ENCODE results near the gene PCYOX1L. TPM values are rescaled to one million over a fixed set of nuclear protein-coding genes. Genes with fewer than 3 reads are reported as not detected.

Gene PCYOX1L
- total and polyA plus RNA-seq, 2 experiments from 2014 or later: 6.7 to 14.7 TPM

DNA sequence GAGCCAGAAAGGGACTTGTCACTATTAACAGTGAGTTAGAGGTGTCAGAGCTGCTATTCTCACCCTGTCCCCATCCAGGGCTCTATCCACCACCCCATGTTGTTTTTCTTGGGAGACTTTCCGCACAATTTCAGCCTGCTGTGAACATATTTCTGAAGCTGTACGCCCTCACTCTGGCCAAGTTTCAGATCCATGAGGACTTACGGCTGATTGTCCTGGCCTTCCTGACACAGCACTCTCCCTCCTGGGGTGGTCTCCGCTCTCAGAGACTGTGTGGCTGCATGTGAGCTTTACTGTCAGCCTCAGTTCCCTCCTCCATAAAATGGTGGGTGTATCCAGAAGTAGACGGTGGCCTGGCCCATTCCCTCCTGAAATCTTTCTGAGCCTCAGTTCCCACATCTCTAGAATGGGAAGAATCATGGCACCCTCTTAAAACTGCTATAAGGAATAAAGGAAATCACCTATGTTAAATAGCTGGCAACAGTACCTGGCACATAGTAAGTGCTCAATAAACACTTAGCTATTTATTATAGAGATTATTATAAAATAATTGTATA, 22.1 kb downstream of the PCYOX1L start:
- H3K9me3 Mint-ChIP-seq: no peaks in the 10 kb centered on the region
- no peak overlapping the region for H2AFZ ChIP-seq
- H3K79me2 ChIP-seq (replicated peaks; ENCODE audit: insufficient read depth): no peaks in the 10 kb centered on the region
- no peaks in the 10 kb centered on the region for H4K20me1 ChIP-seq (replicated peaks; ENCODE audit: insufficient read depth)
- DNase-seq (ENCODE audit: low spot score) (no peak), ATAC-seq (no peak)
- H3F3A ChIP-seq (replicated peaks; ENCODE audit: low read depth): no peaks in the 10 kb centered on the region
- H3K4me1 Mint-ChIP-seq: peaks cover 16% of the 10 kb centered on the region
- no peaks in the 10 kb centered on the region; the same call in 2 of the 3 replicates for H3K36me3 Mint-ChIP-seq (ENCODE audit: low read depth)
- no peaks in the 10 kb centered on the region for H3K9me2 ChIP-seq (ENCODE audit: insufficient read depth)
- no peak overlapping the region for H3K4me3 ChIP-seq
- no peaks in the 10 kb centered on the region for H3K36me3 ChIP-seq (ENCODE audit: insufficient read depth)
- H3K27me3 Mint-ChIP-seq (ENCODE audit: insufficient read depth, low read depth, poor library complexity): peaks cover 4% of the 10 kb centered on the region
- no peaks in the 10 kb centered on the region for H3K4me1 ChIP-seq (ENCODE audit: insufficient read depth)
- H3K27ac Mint-ChIP-seq: no peak overlapping the region
- H3K27me3 ChIP-seq (ENCODE audit: insufficient read depth): no peaks in the 10 kb centered on the region
- no peak overlapping the region for H3K27ac ChIP-seq (ENCODE audit: low read depth)
- no peak overlapping the region for H3K4me2 ChIP-seq
- no peak overlapping the region for H3K4me3 Mint-ChIP-seq
- no peak for TF ChIP-seq NANOG (IDR thresholded peaks at IDR 0.05; ENCODE audit: borderline replicate concordance)
- TF ChIP-seq, protein P1, sequence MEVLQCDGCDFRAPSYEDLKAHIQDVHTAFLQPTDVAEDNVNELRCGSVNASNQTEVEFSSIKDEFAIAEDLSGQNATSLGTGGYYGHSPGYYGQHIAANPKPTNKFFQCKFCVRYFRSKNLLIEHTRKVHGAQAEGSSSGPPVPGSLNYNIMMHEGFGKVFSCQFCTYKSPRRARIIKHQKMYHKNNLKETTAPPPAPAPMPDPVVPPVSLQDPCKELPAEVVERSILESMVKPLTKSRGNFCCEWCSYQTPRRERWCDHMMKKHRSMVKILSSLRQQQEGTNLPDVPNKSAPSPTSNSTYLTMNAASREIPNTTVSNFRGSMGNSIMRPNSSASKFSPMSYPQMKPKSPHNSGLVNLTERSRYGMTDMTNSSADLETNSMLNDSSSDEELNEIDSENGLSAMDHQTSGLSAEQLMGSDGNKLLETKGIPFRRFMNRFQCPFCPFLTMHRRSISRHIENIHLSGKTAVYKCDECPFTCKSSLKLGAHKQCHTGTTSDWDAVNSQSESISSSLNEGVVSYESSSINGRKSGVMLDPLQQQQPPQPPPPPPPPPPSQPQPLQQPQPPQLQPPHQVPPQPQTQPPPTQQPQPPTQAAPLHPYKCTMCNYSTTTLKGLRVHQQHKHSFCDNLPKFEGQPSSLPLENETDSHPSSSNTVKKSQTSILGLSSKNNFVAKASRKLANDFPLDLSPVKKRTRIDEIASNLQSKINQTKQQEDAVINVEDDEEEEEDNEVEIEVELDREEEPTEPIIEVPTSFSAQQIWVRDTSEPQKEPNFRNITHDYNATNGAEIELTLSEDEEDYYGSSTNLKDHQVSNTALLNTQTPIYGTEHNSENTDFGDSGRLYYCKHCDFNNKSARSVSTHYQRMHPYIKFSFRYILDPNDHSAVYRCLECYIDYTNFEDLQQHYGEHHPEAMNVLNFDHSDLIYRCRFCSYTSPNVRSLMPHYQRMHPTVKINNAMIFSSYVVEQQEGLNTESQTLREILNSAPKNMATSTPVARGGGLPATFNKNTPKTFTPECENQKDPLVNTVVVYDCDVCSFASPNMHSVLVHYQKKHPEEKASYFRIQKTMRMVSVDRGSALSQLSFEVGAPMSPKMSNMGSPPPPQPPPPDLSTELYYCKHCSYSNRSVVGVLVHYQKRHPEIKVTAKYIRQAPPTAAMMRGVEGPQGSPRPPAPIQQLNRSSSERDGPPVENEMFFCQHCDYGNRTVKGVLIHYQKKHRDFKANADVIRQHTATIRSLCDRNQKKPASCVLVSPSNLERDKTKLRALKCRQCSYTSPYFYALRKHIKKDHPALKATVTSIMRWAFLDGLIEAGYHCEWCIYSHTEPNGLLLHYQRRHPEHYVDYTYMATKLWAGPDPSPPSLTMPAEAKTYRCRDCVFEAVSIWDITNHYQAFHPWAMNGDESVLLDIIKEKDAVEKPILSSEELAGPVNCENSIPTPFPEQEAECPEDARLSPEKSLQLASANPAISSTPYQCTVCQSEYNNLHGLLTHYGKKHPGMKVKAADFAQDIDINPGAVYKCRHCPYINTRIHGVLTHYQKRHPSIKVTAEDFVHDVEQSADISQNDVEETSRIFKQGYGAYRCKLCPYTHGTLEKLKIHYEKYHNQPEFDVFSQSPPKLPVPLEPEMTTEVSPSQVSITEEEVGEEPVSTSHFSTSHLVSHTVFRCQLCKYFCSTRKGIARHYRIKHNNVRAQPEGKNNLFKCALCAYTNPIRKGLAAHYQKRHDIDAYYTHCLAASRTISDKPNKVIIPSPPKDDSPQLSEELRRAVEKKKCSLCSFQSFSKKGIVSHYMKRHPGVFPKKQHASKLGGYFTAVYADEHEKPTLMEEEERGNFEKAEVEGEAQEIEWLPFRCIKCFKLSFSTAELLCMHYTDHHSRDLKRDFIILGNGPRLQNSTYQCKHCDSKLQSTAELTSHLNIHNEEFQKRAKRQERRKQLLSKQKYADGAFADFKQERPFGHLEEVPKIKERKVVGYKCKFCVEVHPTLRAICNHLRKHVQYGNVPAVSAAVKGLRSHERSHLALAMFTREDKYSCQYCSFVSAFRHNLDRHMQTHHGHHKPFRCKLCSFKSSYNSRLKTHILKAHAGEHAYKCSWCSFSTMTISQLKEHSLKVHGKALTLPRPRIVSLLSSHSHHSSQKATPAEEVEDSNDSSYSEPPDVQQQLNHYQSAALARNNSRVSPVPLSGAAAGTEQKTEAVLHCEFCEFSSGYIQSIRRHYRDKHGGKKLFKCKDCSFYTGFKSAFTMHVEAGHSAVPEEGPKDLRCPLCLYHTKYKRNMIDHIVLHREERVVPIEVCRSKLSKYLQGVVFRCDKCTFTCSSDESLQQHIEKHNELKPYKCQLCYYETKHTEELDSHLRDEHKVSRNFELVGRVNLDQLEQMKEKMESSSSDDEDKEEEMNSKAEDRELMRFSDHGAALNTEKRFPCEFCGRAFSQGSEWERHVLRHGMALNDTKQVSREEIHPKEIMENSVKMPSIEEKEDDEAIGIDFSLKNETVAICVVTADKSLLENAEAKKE (CRISPR knock-in tag; IDR thresholded peaks at IDR 0.05): no peak
- TF ChIP-seq JUNB (IDR thresholded peaks at IDR 0.05; ENCODE audit: unreplicated experiment): no peak
- TF ChIP-seq, protein P2, sequence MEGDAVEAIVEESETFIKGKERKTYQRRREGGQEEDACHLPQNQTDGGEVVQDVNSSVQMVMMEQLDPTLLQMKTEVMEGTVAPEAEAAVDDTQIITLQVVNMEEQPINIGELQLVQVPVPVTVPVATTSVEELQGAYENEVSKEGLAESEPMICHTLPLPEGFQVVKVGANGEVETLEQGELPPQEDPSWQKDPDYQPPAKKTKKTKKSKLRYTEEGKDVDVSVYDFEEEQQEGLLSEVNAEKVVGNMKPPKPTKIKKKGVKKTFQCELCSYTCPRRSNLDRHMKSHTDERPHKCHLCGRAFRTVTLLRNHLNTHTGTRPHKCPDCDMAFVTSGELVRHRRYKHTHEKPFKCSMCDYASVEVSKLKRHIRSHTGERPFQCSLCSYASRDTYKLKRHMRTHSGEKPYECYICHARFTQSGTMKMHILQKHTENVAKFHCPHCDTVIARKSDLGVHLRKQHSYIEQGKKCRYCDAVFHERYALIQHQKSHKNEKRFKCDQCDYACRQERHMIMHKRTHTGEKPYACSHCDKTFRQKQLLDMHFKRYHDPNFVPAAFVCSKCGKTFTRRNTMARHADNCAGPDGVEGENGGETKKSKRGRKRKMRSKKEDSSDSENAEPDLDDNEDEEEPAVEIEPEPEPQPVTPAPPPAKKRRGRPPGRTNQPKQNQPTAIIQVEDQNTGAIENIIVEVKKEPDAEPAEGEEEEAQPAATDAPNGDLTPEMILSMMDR (conservative IDR thresholded peaks at IDR 0.05; ENCODE audit: low read depth in 2 of 2): no peak
- TF ChIP-seq ZNF114 (CRISPR knock-in tag; IDR thresholded peaks at IDR 0.05): no peak
- TF ChIP-seq, protein P3, sequence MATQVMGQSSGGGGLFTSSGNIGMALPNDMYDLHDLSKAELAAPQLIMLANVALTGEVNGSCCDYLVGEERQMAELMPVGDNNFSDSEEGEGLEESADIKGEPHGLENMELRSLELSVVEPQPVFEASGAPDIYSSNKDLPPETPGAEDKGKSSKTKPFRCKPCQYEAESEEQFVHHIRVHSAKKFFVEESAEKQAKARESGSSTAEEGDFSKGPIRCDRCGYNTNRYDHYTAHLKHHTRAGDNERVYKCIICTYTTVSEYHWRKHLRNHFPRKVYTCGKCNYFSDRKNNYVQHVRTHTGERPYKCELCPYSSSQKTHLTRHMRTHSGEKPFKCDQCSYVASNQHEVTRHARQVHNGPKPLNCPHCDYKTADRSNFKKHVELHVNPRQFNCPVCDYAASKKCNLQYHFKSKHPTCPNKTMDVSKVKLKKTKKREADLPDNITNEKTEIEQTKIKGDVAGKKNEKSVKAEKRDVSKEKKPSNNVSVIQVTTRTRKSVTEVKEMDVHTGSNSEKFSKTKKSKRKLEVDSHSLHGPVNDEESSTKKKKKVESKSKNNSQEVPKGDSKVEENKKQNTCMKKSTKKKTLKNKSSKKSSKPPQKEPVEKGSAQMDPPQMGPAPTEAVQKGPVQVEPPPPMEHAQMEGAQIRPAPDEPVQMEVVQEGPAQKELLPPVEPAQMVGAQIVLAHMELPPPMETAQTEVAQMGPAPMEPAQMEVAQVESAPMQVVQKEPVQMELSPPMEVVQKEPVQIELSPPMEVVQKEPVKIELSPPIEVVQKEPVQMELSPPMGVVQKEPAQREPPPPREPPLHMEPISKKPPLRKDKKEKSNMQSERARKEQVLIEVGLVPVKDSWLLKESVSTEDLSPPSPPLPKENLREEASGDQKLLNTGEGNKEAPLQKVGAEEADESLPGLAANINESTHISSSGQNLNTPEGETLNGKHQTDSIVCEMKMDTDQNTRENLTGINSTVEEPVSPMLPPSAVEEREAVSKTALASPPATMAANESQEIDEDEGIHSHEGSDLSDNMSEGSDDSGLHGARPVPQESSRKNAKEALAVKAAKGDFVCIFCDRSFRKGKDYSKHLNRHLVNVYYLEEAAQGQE (IDR thresholded peaks at IDR 0.05; ENCODE audit: unreplicated experiment): no peak
- TF ChIP-seq ZNF331 (CRISPR knock-in tag; IDR thresholded peaks at IDR 0.05; ENCODE audit: low read depth): no peak
- no peak for TF ChIP-seq STAT1 (IDR thresholded peaks at IDR 0.05; ENCODE audit: unreplicated experiment)
- no peak for TF ChIP-seq EZH2phosphoT487 (IDR thresholded peaks at IDR 0.05; ENCODE audit: unreplicated experiment)
- no peak for TF ChIP-seq CREB1 (CRISPR knock-in tag; IDR thresholded peaks at IDR 0.05; ENCODE audit: low read depth)

Measured in GM23338 (cell line).